ENCODE data around the gene VAMP4. TPM values are rescaled to one million over a fixed set of nuclear protein-coding genes. Genes with fewer than 3 reads are reported as not detected.

VAMP4 gene
- total and polyA plus RNA-seq, 10 of the 15 experiments (the other 5 are each of a cell fraction or from before 2014, with no cell fraction given), result 0.90 to 7.9 (median 4.3) TPM

DNA sequence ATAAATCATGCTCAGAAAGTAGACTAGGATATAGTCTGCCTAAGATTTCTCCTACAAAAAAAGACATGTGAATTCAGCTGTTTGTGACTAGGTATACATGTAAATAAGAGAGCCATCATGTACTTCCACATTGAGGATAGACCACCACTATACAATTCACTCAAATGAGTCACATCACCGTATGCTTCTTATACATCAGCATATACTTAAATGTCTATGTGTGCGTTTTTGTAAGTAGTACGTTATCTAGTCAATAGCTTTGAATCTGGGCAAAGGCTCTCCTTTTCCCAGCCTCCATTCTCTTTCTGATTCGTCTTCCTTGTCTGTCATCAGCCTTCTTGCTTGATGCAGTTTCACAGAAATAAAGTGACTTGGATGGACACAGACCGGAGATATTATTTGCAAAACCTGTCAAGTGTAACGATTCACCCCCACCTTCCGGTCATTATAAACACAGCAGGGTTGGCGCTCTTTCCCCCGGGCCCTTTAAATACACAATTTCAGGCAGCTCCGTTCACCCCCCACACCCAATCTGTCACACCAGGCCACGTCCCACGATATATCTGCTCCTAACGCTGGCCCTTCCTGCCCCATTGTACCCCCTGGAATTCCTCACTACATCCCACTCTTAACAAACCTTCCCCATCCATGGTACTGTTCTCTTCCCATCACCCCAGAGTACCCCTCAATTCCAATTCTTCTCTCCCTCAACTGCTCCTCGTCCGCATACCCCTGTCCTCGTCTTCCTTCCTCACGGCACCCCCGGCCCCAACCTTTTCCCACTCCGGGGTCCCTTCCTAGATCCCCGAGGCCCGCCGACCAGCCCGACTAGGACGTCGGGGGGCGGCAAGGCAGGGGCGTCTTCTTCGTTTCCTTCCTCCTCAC is 636 bp downstream of the VAMP4 start (continued):
- TF ChIP-seq USF2 (IDR thresholded peaks at IDR 0.05; ENCODE audit: borderline replicate concordance, low read depth, low read length) (no peak), SUPT20H (IDR thresholded peaks at IDR 0.05; ENCODE audit: borderline replicate concordance, control insufficient read depth, low read depth, low read length) (no peak), SIX5 (IDR thresholded peaks at IDR 0.05; ENCODE audit: low read depth, low read length, severe bottlenecking) (no peak), DPF2 (IDR thresholded peaks at IDR 0.05) (no peak), RUNX3 (IDR thresholded peaks at IDR 0.05; ENCODE audit: low read length) (0 out of 2 replicates have a peak, but pooled peaks have one; percentile 5), NR2C2 (IDR thresholded peaks at IDR 0.05; ENCODE audit: borderline replicate concordance, control insufficient read depth, insufficient read length, low read depth) (no peak)

- H3K4me3 ChIP-seq, result peak overlapping the region; percentile 83; the same call in 1 of the 2 replicates
- no TSS peak for BruUV-seq (replicated peaks)
- SMC1A ChIA-PET (ENCODE audit: uncharacterized antibody, unreplicated experiment), result interaction anchor here (0.9 to 6.7 kb wide), 4 partner anchors 10 to 230 kb away, joined by 3 to 27 read pairs (median 4); no protein-coding TSS in a partner anchor
- POLR2A ChIA-PET, result interaction anchor here (0.5 to 4.1 kb wide), 6 partner anchors 8 to 469 kb away, joined by 3 to 18 read pairs (median 6); partner anchors contain the start of genes METTL13 and PRRC2C
- intact Hi-C loops (cut with micrococcal nuclease; ENCODE audit: unreplicated experiment), result loop anchor here (10.0 kb wide), 1 partner anchor 256 kb away; the partner anchor contains the start of gene PRRC2C
- H3K9ac ChIP-seq (ENCODE audit: control insufficient read depth, insufficient read depth, low read length), result no peak overlapping the region
- no peaks in the 10 kb centered on the region for H4K20me1 ChIP-seq (ENCODE audit: control insufficient read depth, insufficient read depth)
- no peaks in the 10 kb centered on the region for H3K9me3 ChIP-seq (replicated peaks; ENCODE audit: control insufficient read depth, insufficient read depth, low read length)
- H3K36me3 ChIP-seq (ENCODE audit: control insufficient read depth in 2 of 2, insufficient read depth in 2 of 2, low read length in 1 of 2), result peaks cover 0 to 6% of the 10 kb centered on the region in 2 experiments; a peak in 2 of 4 replicates
- peaks cover 8% of the 10 kb centered on the region for H3K79me2 ChIP-seq (ENCODE audit: control insufficient read depth, insufficient read depth, low read length)
- FAIRE-seq (no peak), DNase-seq (ENCODE audit: low read depth, low spot score) (no peak), ATAC-seq (no peak)
- RAD21 ChIA-PET (ENCODE audit: unreplicated experiment), result interaction anchor here (1.5 to 2.8 kb wide), 4 partner anchors 24 to 255 kb away, joined by 3 to 11 read pairs (median 8); partner anchors contain the start of gene PRRC2C
- H3K4me2 ChIP-seq (ENCODE audit: control insufficient read depth, insufficient read depth), result peak overlapping the region; percentile 96
- CTCF ChIA-PET, result interaction anchor here (0.8 to 2.2 kb wide), 10 partner anchors 12 to 427 kb away, joined by 3 to 11 read pairs (median 4); partner anchors contain the start of genes FMO4 and PRRC2C
- in situ Hi-C loops (cut with MboI), result no loop called here
- H3K27me3 ChIP-seq (replicated peaks in 1 of 2; ENCODE audit: control insufficient read depth in 2 of 2, insufficient read depth in 2 of 2, low read length in 1 of 2), result no peaks in the 10 kb centered on the region
- H3K27ac ChIP-seq (ENCODE audit: control insufficient read depth, insufficient read depth), result no peak overlapping the region
- 71% methylated on average over 2 of the region's 2 CpGs for WGBS (ENCODE audit: insufficient coverage, insufficient replicate concordance, low lambda C conversion rate, missing lambda C conversion rate)
- H3K4me1 ChIP-seq (ENCODE audit: control insufficient read depth, insufficient read depth, low read length), result peaks cover 4% of the 10 kb centered on the region
- no peak overlapping the region for H2AFZ ChIP-seq (ENCODE audit: control insufficient read depth, low read depth, low read length)
- TF ChIP-seq EZH2 (IDR thresholded peaks at IDR 0.05; ENCODE audit: borderline replicate concordance, control insufficient read depth, low read depth, low read length) (no peak), HDAC2 (IDR thresholded peaks at IDR 0.05) (no peak), MYC (IDR thresholded peaks at IDR 0.05; ENCODE audit: insufficient read depth, insufficient read length, insufficient replicate concordance, low read length, severe bottlenecking) (no peak), SRF (IDR thresholded peaks at IDR 0.05; ENCODE audit: low read depth in 2 of 2, low read length in 2 of 2) (no peak), TCF7 (IDR thresholded peaks at IDR 0.05; ENCODE audit: borderline replicate concordance) (no peak)
- TF ChIP-seq, protein P1, sequence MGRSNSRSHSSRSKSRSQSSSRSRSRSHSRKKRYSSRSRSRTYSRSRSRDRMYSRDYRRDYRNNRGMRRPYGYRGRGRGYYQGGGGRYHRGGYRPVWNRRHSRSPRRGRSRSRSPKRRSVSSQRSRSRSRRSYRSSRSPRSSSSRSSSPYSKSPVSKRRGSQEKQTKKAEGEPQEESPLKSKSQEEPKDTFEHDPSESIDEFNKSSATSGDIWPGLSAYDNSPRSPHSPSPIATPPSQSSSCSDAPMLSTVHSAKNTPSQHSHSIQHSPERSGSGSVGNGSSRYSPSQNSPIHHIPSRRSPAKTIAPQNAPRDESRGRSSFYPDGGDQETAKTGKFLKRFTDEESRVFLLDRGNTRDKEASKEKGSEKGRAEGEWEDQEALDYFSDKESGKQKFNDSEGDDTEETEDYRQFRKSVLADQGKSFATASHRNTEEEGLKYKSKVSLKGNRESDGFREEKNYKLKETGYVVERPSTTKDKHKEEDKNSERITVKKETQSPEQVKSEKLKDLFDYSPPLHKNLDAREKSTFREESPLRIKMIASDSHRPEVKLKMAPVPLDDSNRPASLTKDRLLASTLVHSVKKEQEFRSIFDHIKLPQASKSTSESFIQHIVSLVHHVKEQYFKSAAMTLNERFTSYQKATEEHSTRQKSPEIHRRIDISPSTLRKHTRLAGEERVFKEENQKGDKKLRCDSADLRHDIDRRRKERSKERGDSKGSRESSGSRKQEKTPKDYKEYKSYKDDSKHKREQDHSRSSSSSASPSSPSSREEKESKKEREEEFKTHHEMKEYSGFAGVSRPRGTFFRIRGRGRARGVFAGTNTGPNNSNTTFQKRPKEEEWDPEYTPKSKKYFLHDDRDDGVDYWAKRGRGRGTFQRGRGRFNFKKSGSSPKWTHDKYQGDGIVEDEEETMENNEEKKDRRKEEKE (IDR thresholded peaks at IDR 0.05), result no peak
Measured at GRCh38 chr1:171740356-171740863, 1.5 kb downstream of the VAMP4 start.
